ENCODE results near the gene CCDC69.
"Not testable (repeated sequence)": the region's sequence is repeated elsewhere in the genome, so short reads cannot be mapped to it uniquely, and the experiment has no call there.

CCDC69 gene

DNA sequence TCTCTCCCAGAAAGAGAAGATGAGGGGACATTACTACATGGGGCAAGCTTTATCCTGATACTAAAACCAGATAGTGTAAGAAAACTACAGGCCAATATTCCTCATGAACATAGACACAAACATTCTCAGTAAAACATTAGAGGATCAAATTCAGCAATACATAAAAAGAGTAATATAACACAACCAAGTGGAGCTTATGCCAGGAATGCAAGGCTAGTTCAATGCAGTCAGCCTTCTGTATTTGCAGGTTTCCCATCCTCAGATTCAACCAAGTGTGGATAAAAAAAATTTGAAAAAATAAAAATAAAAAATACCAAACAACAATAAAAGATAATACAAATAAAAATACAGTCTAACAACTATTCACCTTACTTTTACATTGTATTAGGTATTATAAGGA lies 31.3 kb downstream of the CCDC69 start:
- no peak for DNase-seq (ENCODE audit: low spot score)

DNA sequence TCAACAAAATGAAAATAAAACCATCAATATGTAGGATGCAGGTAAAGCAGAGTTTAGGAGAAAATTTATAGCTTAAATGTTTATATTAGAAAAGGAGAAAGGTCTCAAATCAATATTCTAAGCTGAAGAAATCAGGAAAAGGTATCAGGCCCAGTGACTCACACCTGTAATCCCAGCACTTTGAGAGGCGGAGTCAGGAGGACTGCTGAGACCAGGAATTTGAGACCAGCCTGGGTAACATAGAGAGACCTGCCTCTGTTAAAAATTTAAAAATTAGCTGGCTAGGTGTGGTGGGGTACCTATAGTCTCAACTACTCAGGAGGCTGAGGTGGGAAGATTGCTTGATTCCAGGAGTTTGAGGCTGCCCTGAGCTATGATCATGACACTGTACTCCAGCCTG lies 32.2 kb downstream of the CCDC69 start:
- no peak for DNase-seq (ENCODE audit: low spot score)

DNA sequence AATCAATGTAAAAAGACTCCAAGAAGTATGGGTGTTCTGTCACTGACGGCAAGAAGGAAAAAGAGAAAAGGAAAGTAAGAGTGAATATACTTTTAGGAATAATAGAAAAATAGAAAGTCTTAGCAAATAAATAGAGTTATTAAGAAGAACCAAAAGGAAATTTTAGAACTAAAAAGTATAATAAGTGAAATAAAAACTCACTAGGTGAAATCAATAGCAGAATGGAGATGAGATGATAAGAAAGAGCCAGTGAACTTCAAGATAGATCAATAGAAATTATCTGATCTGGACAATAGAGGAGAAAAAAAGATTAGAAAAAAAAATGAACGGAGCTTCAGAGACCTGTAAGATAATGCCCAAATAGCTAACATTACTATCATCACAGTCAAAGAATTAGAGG lies 34.7 kb downstream of the CCDC69 start:
- no peak for DNase-seq (ENCODE audit: low spot score)

DNA sequence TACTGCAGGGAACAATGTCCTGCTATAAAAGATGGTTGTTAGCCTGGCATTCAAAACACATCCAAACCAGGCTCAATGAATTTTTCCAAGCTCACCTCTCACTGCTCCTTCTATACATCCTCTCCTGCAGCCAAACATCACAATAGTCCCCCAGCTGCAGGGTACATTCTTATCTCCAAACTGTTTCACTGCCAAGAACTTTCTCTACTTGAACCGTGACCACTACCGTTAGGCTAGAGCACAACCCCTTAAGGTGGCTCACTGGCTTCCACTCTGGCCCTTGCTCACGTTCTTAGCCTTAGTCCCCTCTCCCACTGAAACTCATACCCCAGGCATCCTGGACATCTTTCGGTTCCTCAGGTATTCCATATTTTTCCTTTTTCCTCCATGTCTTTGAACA lies 37.4 kb downstream of the CCDC69 start:
- DNase-seq (ENCODE audit: low spot score), result no peak

DNA sequence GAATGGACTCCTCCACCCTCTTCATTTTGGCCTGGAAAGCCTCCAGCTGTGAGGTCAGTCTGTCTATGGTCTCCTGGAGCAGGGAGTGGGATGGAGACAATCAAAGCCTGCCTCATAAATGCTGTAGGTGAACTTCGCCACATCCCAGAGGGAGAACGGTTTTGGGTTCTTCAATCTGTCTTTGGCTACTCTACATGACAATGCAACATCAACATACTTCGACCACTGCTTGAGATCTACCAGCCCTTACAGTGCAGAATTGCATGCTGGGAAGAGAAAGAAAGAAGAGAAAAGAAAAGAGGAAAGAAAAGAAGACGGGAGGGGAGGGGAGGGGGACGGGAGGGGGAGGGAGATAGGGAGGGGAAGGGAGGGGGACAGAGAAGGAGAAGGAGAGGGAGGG lies 37.8 kb downstream of the CCDC69 start:
- DNase-seq (ENCODE audit: low spot score), result no peak

DNA sequence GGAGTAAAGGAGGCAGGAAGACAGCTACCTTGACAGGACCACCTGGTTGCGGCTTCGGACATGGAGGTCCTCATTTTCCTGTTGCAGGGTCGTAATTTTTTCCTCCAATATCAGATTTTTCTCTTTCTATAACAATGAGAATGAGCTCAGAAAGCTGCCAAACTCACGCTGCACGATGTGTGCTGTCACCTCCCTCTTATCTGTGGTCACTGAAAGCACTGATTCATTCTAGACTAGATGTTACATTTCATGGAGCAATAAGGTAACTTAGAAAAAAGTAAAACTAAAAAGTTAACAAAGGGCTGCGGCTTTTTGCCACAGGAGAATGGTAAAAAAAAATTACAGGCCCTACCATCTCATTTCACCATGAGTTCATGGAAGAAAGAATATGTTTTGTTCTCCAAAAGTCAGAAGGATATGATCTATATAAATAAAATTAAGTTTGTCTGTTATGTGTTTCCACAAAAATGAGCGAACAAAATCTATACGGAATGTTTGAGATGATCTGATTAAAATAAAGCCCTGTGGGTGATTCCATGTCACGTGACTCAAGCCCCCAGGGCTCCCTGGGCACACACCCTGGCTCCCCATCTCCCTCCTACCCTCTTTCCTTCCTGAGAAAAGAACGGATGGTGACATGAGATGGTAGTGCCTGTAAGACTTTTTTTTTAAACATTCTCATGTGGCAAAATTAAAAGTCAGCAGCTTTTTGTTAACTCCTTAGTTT lies 39.4 kb downstream of the CCDC69 start:
- DNase-seq (ENCODE audit: low spot score), result no peak

DNA sequence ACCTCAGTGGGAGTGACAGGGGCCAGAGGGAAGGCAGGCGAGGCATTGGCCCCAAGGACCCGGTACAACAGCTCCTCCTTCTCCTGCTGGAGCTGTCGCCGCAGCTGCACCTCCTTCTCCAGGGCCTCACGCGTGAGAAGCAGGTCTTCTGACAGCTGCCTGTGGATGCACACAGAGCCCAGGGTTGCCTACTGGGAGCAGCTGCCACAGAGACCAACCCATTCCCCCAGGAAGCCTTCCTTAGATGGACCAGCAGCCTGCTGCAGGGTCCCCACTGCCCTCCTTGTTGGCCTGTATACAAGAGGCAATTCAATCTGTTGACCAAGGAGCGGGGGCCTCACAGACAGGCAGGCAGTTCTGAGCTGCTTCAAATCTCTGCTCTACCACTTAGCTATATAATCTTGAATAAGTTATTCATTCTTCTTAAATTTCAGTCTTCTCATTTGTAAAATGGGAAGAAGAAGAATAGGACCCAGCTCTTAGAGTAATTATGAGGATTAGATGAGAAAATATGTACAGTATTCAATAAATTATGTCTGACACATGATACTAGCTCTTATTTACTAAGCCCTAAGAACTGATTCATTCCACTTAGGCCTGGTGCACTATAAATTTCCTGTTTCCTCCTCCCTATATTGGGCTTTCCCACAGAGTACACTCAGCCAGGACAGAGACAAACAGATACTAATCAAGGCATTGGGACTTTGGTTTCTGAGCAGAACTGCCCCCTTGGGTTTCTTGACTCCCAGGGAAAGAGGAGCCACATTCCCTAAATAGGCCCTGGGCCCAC lies 40.2 kb downstream of the CCDC69 start:
- DNase-seq (ENCODE audit: low spot score), result no peak

DNA sequence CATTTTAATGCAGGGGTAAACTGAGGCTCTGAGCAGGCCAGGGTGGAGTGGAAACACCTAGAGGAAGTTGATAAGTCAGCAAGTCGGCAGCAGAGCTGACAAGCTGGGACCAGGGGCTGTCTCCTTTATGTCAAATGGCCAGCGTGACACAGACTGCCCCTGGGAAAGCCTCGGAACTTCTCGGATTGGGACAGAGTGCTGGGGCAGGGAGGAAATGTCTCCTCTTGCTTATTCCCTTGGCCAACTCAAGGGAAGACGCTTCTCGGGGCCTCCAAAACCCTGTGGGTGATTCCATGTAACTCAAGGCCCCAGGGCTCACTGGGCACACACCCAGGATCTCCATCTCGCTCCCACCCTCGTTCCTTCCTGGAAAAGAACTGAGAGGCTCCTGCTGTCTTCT lies 40.9 kb downstream of the CCDC69 start:
- no peak for DNase-seq (ENCODE audit: low spot score)

DNA sequence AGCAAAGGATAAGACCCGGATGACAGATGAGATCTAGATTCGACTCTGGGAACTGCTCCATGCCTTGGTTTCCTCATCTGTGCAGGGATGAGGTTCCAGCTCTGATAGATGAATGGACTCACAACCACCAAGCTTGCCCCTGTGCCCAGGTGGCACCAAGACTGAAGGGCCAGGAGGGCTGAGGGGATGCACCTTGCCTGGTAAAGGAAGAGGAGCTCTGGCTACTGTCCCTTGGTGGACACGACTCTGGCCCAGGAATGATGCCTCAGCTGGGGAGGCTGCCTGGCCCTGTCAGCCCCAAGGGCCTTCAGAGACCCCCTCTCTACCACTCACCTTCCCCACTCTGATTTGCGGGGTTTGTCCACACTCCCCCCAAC lies 41.4 kb downstream of the CCDC69 start:
- DNase-seq (ENCODE audit: low spot score), result no peak

DNA sequence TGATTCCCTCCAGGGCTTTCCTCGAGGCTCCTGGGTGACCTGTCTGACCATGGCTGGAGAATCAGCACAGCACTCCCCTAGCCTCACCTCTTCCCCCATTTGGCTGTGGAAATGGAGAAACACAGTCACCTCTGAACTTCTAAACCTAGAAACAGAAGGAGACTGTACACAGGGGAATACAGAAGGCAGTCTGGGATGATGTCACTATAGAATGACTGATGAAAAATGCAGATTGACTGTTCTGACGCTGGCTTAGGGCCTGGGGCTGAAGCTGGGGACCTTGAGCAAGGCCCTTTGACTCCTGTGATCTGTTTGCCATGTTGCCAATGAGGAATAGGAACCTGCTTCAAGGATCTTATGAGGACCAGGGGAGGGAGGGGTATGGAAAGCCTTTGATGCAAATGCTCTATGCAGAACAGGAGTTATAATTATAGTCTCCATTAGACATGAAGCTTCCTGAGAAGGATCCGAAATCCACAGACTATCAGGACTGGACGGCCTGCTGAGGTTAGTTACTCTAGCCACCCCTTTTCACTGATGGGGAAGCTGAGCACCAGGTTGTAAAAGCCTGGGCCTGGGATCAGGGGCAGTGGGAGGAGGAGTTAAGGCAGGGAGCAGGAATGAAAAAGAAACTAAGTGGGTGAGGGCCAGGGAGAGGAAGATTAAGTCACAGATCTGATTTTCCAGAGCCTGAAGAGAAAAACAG lies 41.9 kb downstream of the CCDC69 start:
- no peak for DNase-seq (ENCODE audit: low spot score)

DNA sequence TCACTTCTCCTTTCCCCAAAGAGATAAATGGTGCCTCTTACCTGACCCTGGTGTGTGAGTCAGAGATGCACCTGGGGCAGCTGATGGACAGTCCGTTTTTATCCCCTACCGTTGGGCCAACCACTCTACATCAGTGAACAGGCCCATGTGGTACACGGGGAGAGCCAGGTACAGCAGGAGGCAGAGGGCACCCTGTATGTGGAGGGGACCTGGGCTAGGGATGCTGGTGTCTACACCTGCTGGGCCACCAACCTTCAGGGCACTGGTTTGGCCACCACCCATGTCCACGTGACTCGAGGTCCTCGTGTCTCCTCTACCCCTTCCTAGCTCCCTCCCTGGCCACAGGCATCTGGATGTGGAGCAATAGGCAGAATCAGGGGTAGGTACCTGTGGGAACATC lies 43.6 kb downstream of the CCDC69 start:
- DNase-seq (ENCODE audit: low spot score), result no peak

DNA sequence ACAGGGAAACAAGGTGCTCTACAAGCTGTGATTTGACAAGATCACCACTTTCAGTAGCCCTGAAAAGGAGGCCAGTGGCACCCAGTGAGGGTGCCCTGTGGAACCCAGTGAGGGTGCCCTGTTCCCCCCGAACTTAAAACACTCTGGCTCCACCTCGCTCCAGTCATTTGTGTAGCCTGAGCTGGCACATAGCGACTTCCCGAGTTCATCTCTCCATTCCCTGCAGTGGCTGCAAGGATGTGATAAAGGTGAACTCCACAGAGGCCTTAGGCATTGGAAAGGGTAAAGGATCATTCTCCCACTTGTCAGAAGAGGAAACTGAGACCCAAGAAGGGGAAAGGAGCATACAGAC lies 44.4 kb downstream of the CCDC69 start:
- DNase-seq (ENCODE audit: low spot score), result no peak

DNA sequence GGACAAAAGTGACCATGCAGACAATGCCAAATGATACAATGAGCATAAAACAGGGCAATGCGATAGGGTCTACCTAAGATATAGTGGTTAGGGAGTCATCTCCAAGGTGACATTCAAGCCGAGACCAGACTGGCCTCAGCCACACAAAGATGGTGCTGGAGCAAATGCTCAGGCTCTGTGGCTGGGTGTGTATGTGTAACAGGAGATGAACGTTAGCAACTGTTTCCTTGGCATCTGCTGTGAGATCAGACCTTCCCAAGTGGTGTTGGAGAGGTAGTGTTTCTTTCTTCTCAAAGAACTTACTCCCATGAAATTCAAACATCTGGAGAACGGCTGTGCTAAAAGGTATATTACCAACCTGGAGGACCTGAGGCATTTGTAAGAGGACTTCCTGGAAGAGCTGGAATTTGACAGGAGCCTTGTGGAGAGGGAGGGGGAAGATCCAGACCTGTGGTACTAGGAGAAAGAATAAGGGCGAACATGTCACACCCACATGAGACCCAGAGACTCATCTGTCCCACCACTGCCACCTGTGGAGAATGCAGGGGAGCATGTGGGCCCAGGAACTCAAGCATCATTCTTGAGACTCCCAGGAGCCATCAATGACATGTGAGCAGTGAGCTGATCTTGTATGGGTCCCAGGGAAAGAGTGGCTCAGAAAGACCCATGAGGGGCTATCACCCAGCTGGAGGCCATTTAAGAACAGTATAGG lies 45.0 kb downstream of the CCDC69 start:
- DNase-seq (ENCODE audit: low spot score), result no peak

DNA sequence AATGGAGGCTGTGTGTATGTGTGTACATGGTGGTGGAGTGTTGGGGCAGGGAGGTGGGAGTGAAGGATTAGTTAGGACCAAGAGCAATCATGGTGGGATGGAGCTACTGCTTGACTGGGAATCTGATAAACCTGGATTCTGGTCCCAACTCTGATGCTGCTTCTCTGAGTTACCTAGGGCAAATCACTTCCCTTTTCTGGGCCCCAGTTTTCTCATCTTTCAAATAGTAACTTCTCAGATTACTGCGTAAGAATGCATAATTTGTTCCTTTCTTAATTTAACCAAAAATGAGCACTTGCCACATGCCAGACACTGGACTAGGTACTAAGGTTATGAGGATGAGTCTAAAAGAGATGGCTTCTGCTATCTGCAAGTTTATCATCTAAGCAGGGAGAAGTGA lies 45.5 kb downstream of the CCDC69 start:
- DNase-seq (ENCODE audit: low spot score), result no peak

DNA sequence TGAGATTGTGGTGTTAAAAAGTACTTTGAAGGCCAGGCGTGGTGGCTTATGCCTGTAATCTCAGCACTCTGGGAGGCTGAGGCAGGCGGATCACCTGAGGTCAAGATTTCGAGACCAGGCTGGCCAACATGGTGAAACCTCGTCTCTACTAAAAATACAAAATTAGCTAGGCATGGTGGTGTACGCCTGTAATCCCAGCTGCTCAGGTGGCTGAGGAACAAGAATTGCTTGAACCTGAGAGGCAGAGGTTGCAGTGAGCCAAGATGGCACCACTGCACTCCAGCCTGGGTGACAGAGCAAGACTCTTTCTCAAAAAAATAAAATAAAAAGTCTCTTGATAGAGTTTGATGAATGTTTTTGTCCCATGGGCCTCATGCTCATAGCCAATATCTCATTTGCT lies 47.6 kb downstream of the CCDC69 start:
- DNase-seq (ENCODE audit: low spot score), result not testable (repeated sequence)

DNA sequence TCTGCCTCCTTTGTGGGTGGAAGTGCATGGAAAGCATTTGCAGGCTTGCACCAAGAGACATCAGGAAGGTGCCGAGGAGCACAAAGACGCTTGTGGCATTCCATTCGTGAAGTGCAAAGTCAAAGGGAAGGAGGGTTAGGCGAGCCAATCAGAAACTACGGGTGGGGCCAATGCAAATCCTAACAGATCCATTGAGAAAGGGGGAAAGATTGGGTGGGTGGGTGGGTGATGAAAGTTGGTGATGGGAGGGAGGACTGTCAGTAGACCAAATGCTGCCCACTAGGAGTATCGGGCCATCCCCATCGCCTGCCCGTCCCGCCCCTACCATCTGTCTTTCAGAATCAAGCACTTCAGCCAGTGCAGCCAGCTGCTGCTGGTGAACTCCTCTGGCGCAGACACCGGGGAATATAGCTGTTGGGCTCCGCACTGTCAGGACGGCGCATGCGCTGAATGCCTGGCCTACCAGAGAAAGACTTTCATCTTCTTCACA lies 49.2 kb downstream of the CCDC69 start:
- peak; percentile 54 for DNase-seq (ENCODE audit: low spot score)

DNA sequence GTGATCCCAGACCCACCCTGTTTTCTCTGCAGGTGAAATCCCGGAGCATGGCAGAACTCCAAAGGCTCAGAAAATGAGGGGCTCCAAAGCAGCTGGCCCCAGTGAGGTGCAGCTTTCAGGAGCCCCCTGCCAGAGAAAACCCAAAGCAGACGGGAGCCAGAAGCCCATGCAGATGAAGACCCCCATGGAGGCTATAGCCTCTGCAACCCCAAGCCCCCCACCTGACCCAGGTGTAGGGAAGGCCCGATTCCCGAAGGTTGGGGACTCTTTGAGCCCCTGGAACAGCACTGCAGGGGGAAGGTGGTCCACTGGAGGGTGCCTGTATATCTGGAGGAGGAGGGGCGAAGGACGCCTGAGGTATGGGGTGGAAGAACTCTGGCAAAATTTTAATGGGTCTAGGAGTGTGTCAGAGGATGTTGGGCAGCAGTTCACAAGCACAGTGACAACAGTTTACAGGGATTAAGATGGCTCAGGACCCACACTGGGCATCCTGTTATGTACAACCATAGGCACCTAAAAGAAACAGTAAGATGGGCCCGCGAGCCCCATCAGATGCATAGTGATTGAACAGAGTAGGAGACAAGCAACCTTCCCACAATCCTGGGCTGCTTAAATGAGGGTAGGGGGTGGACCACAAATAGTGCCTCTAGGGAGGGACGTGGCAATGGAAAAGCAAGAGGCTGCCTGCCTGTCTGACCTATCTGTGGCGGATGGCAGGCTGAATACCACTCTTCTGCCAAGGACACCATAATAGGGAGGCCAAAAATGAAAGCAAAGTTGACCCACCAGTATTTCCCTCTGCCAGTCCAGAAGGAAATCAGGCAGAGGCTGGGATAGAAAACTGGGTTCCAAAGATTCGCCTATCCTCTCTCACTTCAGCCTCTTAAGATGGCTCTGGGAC lies 49.9 kb downstream of the CCDC69 start:
- DNase-seq (ENCODE audit: low spot score), result no peak

DNA sequence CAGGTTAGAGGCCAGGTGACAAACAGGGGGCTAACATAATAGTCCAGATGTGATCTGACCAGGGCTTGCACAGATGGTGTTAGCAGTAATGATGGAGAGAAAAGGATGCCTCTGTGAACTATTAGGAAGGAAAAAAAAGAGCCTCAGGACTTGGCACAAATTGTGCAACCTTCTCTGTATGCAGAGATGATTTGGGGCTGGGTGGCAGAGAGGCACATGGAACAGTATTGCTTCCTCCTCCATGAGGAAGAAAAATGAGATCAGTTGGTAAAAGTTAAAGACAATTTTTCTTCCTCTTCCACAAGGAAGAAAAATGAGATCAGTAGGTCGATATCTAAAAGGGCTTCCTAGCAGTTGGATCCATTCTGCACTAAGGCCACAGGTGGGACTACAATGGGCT lies 52.4 kb downstream of the CCDC69 start:
- DNase-seq (ENCODE audit: low spot score), result no peak

DNA sequence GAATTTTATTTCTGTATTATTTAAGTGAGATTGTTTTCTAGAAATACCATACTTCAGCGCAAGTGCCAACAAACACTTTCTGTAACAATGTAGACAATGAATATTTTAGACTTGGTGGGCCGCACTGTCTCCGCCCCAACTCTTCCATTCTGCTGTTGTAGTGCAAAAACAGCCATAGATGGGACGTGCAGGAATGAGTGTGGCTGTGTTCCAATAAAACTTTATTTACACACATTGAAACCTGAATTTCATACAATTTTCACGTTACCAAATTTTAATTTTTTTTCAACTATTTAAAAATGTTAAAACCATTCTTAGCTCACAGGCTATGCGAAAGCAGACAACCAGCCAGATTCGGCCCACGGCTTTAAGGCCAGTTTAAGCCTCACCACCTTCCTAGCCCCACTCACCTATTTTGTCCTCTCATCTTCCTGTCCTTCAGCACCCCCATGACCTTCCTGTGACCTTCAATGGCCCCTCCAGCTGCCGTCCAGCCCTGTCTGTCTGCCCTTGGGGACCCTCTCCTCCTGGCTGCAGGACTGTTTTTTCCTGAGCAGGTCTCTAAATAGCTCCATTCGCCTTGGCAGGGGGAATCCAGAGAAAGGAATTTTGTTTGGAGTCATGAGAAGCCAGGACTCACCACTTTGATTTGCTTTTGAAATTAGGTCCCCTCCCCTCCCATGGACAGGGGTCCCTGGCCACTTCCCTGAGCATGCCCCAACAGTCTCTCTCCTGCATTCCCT lies 55.1 kb downstream of the CCDC69 start:
- no peak for DNase-seq (ENCODE audit: low spot score)

DNA sequence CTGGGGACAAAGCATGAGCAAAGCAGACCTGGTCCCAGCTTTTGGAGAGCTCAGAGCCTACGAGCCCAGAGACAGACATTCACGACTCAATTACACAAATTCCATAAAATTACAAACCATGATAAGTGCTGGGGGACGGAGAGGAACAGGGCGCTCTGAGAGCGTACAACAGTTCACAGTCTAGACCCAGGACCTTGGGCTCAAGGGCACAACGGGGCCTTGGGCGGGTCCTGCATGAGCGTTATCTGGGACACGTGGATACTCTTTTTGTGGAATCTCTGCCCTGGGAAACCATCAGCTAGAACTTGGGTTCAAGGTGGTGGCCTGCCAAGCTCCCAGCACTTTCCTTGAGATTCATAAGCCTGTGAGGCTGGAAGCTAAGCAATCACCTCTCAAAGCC lies 56.9 kb downstream of the CCDC69 start:
- no peak for DNase-seq (ENCODE audit: low spot score)
